ENCODE results near the gene KIF4A.

DNA sequence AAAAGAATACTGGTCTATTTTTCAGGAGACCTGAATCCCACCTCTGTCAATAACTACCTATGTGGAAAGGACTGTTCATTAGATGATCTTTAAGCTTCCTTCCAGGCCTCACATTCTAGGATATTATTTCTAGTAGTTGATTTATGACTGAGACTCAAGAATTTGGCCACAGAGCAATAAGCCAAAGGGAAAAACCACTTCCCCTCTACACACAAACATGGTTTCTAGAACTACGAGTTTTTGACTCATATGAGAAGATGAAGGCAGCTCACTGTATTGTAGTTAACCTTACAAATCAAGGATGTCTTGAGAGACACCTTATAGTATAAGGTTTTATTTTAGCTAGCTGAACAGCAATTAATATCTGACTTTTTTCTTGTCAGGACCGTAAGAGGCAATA is 96.3 kb downstream of the KIF4A start:
- TF ChIP-seq, protein P1, sequence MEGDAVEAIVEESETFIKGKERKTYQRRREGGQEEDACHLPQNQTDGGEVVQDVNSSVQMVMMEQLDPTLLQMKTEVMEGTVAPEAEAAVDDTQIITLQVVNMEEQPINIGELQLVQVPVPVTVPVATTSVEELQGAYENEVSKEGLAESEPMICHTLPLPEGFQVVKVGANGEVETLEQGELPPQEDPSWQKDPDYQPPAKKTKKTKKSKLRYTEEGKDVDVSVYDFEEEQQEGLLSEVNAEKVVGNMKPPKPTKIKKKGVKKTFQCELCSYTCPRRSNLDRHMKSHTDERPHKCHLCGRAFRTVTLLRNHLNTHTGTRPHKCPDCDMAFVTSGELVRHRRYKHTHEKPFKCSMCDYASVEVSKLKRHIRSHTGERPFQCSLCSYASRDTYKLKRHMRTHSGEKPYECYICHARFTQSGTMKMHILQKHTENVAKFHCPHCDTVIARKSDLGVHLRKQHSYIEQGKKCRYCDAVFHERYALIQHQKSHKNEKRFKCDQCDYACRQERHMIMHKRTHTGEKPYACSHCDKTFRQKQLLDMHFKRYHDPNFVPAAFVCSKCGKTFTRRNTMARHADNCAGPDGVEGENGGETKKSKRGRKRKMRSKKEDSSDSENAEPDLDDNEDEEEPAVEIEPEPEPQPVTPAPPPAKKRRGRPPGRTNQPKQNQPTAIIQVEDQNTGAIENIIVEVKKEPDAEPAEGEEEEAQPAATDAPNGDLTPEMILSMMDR (optimal IDR thresholded peaks at IDR 0.05 in 1 of 3, IDR thresholded peaks at IDR 0.05 in 1 of 3, conservative IDR thresholded peaks at IDR 0.05 in 1 of 3; ENCODE audit: extremely low read depth in 1 of 3, insufficient read depth in 2 of 3, low read length in 3 of 3) = no peak
- TF ChIP-seq EZH2 (IDR thresholded peaks at IDR 0.05; ENCODE audit: low read length) = no peak
